Stimulated activated naive CD4-positive, alpha-beta T cell treated with Interleukin-2 at 50 U/mL for 16 hours (primary cell): ENCODE measurements around the gene FCER2.
"Not testable (repeated sequence)": the region's sequence is repeated elsewhere in the genome, so short reads cannot be mapped to it uniquely, and the experiment has no call there.

Source experiments
- DNase-seq: peaks from one replicate; lab custom pipeline; 2025; lab: John Stamatoyannopoulos, UW

Gene FCER2, protein sequence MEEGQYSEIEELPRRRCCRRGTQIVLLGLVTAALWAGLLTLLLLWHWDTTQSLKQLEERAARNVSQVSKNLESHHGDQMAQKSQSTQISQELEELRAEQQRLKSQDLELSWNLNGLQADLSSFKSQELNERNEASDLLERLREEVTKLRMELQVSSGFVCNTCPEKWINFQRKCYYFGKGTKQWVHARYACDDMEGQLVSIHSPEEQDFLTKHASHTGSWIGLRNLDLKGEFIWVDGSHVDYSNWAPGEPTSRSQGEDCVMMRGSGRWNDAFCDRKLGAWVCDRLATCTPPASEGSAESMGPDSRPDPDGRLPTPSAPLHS

DNA sequence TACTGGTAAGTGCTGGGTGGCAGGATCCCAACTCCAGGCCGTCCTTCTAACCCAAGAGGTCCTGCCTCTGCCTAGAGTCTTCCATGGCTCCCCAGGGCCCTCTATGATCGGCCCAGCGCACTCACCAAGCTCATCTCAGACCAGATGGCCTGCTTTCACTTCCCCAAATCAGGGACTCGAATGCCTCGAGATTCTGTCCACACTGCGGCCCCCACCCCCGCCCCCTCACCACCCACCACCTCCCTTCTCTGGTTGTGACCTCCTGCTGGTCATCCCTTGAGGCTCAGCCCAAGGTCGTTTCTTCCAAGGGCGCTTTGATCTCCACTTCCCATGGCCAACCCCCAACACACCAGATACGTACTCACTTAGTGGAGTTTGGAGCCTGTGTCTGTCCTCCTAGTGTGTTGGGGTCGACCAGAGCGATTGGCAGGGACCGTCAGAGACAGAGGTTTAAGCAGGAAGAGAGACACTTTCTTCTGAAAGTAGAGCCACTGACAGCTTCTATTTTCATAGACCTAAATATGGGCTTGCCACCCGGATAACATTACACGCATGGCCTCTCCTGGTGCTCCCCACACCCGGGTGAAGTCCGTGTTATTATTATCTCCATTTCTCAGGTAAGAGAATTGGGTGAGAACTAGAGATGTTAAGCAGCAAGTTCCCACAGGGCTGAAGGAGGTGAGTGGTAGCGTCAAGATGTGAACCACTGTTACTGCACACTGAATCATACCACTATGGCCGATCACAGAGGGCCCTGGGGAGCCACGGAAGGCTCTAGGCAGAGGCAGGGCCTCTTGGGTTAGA lies at the start of gene FCER2:
TSS of gene FCER2 (minus strand) at position 478 of the 804 bp plus-strand sequence. CDS start 2,371 bp downstream, outside the sequence.
- no peak for DNase-seq

DNA sequence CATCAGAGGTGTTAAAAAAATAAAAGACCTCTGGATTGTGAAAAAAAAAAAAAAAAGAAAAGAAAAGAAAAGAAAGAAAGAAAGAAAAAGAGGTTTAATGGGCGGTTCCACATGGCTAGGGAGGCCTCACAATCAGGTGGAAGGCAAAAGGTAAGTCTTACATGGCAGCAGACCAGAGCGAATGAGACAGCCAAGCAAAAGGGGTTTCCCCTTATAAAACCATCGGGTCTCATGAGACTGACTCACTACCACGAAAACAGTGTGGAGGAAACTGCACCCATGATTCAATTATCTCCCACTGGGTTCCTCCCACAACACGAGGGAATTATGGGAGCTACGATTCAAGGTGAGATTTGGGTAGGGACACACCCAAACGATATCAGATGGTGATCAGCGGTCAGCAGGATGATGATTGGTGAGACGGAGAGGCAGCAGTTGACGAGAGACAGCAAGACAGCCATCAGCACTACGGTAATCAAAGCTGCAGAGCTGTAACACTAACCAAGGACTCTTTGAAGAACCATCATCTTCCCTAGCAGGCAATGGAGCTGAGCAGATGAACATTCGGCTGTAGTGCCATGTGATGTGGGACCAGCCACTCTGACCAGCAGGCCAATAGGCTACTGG lies 49.3 kb upstream of the FCER2 start:
- DNase-seq, result peak; percentile 50

DNA sequence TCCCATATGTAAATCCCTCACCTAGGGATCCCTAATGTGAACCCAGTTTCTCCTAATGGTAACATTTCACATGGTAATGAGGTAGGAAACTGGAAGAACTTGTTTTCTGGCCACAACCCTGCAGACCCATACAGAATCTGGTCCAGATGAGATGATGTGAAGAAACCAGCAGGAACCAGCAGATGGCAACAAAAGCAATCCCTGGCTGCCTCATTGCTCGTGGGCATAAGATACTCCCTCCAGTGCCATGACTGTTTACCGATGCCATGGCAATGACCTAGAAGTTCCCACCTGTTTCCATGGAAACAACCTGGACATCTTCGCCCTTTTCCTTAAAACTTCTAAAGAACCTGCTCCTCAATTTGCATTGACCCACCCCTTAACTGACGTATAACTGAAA lies 46.8 kb upstream of the FCER2 start:
- DNase-seq, result no peak

DNA sequence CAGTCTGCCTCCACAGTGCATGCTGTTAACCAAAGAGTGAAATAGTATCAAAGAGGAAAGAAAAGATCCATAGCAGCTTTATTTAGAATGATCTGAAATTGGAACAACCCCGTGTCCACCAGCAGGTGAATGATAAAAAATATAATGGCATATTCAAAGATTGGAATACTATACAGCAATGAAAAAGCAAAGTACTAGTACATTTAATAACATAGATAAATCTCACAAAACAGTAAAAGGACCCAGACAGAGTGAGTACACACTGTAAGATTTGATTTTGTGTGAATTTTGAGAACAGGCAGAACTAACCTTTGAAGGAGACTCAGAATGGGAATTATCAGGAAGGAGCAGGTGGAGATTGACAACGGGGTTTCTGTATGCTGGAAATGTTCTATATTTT lies 46.2 kb upstream of the FCER2 start:
- no peak for DNase-seq

DNA sequence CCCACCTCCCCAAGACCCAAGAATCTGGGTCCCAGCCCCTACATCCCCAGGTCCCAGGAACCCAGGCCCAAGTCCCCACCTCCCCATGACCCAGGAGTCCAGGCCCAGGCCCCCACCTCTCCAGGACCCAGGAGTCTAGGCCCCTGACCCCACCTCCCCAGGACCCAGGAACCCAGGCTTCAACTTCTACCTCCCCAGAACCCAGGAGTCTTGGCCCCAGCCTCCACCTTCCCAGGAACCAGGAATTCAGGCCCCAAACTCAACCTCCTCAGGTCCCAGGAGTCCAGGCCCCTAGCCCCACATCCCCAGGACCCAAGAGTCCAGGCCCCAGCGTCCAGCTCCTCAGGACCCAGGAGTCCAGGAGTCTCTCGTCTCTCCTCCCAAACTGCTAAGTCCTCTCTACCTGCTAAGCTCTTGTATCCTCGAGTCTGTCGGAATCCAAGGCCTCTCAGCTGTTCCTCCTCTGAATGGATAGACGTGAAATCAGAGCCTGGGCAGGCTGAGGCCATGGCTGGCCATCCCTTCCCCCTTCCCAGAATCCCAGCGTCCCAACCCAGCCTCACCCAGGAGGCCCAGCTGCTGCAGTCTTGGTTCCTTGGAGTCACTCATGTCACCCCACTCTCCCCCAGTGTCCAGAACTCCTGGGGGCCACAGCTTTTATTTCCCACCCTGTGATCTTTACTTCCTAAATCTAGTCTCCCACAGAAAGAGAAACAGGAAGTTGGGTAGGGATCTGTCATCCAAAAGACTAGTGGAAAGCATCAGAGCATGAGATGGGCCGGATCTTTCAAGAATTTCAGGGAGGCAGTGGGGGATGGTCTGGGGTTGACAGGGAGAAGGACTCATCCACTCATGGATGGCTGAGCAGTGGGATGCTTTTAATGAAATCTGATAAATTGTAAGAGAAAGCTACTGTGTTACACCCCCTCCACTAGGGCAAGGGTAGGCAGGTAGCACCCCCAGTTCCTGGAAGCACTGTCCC lies 45.3 kb upstream of the FCER2 start, which contains the start of gene CD209:
TSS of gene CD209 (minus strand) at position 632 of the 982 bp plus-strand sequence. CDS start at position 609, 23 bp downstream.
- DNase-seq, result no peak

DNA sequence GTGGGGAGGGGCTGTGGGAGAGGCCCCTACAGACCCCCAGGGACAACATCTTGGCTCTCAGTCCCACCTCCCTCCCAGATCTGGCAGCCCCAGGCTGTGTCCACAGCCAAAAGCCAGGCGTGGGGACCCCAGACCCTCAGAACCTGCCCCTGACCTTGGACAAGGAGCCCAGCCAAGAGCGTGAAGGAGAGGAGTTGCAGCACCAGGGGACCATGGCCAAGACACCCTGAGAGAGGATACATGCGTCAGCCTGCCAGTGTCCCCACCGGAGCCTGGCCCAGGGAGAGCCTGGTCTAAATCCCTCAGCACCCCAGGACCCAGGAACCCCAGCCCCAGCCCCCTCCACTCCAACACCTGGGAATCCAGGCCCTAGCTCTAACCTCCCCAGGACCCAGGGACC lies 44.4 kb upstream of the FCER2 start:
- DNase-seq, result not testable (repeated sequence)

DNA sequence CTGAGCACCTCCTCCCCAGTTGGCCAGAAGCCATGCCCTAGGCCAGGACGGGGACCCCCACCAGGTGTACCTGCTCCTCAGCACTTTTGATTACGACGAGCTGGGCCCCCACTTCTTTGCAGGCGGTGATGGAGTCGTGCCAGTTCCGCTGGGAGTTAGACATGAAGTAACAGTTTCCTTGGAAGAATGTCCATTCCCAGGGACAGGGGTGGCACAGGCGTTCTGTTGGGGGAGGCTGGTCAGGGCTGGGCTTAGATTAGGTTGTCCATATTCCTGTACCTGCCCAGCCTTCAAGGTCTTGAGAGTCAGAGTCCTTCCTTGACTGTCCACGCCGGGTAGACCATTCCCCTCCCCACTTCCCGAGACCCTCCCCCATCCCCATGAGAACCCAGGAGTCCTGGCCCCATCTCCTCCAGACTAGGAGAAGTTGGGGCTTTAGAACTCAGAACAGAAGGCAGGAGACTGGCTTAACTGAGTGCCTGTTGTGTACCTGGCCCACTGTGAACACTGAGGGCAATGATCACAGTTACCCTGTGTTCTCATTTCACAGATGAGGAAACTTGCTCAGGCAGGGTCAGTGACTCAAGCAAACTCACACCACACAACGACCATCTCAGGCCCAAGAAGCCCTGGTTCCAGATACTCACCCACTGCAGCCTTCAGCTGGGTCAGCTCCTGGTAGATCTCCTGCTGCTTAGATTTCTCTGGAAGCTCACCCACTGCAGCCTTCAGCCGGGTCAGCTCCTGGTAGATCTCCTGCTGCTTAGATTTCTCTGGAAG lies 43.1 kb upstream of the FCER2 start:
- no peak for DNase-seq

DNA sequence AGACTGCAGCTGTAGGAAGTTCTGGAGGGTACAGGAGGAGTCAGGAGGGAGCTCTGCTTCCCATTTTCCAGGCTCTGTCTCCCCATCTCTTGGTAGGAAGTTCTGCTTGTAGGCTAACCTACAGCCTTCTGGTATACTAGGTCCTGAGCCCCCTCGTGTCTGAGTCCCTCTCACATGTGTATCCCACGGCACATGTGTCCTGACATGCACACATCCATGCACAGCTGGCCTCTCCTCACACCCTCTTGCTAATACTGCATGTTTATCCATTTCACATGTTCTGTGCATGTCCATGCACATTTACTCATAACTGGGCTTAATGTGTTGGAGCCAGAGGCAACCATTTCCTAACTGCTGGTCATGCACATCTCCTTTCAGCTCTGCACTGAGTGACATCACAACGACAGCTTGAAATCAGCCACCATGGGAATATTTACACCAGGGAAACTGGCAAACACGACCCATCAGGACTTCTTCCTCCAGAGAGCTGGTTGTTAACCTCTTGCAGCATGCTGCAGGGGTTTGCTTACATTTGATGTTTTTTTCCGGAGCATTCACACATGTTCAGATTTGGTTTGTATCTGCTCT lies 42.4 kb upstream of the FCER2 start:
- no peak for DNase-seq

DNA sequence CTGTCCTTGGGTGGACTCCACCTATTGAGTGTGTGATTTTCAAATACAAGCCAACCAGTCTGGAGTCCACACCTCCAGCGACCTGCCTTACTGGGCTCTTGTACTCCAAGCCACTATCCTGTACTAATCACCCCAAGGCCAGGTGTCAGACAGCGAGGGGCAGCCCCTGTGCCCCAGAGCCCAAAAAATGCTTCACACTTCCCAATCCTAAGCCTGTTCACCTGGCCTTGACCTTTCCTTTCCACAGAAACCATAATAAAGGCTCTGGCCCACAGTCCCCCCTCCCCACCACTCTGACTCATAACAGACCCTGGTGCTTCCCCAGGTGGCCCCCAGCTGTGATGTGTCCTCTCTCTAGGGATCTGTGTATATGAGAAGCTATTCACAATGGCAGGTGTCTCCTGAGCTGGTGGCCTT lies 41.5 kb upstream of the FCER2 start:
- DNase-seq, result no peak

DNA sequence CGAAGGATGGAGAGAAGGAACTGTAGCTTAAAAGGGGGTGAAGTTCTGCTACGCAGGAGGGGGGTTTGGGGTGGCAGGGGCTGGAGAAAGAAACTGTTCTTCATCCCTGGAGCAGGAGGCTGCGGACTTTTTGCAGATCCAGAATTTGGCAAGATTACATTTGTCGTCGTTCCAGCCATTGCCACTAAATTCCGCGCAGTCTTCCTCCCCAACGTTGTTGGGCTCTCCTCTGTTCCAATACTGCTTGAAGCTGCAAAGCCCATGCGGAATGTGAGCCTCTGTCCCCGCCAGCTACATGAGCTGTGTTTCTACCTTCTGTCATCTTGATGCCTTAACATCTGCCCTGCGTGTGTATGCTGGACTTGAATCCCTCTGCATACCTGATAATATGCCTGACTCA lies 41.1 kb upstream of the FCER2 start:
- no peak for DNase-seq

DNA sequence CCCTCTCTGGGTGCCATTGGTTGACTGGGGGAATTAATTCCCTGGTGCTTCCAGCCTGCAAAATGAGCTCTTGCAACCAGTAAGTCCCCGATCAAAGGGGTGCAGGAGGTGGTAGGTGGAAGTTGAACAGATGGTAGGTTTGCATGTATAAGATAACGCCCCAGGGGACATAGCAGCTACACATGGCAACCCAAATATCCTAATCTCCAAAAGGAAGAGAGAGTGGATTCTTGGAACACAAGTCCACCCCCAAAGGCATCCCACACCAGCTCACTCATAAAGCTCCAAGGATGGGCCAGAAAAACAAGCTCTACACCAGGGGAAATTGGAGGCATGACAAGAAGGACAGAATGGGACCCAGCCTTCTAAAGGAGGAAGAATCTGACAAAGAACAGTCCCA lies 40.6 kb upstream of the FCER2 start:
- no peak for DNase-seq

DNA sequence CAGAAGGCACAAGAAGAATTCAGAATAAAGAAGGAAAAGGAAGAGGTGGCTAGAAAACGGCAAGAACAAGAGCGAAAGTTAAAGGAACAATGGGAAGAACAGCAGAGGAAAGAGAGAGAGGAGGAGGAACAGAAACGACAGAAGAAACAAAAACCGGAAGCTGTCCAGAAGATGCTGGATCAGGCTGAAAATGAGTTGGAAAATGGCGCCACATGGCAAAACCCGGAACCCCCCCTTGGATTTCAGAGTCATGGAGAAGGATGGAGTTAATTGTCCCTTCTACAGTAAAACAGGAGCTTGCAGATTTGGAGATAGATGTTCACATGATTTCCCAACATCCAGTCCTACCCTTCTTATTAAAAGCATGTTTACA lies 38.7 kb upstream of the FCER2 start:
- DNase-seq, result no peak

DNA sequence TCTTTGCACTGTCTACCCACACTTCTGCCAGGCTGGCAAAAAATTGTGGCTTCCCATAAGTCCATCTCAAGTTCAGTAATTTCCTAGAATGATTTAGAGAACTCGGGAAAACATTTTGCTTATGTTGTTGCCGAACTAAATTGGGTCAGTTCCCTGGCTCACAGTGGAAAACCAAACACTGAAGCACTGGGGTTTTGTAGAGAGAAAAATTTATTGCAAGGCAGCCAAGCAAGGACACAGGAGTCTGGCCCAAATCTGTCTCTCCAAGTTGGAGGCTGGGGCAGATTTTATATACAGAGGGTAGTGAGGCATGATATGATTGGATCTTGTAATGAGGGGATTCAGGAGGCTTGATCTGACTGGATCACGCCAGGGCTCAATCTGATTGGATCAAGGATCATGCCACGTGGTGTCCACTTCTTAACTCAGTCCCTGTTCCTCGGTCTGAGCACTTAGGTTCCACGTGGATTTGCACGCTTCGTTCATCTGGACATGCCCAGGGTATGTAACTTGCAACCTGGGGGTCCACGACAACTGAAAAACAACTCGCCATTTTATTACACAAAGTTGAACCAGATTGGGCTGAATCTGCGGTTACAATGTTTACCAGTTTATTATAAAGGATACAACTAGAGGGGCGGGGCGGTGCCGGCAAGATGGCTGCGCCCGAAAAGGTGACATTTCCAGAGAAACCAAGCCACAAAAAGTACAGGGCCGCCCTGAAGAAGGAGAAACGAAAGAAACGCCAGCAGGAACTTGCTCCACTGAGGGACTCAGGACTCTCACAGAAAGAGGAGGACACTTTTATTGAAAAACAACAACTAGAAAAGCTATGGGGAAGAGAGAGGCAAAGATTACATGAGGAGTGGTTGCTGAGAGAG lies 38.1 kb upstream of the FCER2 start:
- no peak for DNase-seq

DNA sequence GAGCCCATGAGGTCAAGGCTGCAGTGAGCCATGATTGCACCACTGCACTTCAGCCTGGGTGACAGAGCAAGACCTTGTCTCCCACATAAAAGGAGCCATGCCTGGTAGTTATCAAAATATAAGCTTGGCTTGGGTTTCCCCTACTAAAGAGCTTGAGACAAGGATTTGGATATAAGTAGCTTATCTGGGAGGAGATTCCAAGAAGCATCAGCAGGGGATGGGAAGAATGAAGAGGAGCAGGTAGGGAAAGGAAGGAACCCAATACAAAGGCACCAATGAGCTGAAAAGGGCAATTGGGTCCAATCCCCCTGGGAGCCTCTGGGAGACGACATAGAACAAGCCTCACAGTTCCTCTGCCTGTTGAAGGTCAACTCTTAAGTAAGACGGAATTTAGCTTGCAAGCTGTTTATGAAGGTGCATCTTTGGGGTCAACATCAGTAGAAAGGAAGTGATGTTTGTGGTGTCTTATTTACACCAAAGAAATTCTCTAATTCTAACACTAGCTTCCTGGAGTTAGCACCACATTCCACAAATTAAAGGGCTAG lies 37.4 kb upstream of the FCER2 start:
- DNase-seq, result no peak

DNA sequence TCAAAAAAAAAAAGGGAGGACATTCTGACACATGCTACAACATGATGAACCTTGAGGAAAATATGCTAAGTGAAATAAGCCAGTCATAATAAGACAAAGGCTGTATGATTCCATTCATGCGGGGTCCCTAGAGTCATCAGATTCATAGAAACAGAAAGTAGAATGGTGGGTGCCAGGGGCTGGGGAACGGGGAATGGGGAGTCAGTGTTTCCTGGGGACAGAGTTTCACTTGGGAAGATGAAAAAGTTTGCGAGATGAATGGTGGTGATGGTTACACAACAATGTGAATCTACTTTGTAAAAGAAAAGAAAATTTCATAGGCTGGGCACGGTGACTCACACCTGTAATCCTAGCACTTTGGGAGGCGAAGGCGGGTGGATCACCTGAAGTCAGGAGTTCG lies 36.1 kb upstream of the FCER2 start:
- DNase-seq, result peak; percentile 41

DNA sequence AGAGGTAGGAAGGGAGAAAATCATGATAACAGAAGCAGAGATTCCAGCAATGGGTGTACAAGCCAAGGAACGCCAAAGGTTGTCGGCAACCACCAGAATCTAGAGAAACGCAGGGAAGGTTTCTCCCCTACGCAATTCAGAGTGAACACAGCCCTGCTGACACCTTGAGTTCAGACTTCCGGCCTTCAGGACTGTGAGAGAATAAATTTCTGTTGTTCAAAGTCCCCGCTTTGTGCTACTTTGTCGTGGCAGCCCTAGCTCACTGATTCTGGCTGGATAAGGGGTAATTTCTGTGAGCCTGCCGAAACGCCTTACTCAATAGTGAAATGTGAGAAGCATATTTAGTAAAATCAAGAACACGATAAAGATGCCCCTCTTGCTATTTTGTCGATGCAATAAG lies 35.3 kb upstream of the FCER2 start:
- no peak for DNase-seq

DNA sequence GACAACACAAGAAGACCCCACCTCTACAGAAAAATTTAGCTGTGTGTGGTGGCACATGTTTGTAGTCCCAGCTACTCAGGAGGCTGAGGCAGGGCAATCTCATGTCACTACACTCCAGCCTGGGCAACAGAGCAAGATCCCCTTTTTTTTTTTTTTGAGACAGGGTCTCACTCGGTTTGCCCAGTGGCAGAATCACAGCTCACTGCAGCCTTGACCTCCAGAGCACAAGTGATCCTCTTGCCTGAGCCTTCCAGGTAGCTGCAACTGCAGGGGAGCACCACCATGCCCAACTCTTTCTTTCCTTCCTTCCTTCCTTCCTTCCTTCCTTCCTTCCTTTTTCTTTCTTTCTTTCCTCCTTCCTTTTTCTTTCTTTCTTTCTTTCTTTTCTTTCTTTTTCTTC lies 34.2 kb upstream of the FCER2 start:
- no peak for DNase-seq

DNA sequence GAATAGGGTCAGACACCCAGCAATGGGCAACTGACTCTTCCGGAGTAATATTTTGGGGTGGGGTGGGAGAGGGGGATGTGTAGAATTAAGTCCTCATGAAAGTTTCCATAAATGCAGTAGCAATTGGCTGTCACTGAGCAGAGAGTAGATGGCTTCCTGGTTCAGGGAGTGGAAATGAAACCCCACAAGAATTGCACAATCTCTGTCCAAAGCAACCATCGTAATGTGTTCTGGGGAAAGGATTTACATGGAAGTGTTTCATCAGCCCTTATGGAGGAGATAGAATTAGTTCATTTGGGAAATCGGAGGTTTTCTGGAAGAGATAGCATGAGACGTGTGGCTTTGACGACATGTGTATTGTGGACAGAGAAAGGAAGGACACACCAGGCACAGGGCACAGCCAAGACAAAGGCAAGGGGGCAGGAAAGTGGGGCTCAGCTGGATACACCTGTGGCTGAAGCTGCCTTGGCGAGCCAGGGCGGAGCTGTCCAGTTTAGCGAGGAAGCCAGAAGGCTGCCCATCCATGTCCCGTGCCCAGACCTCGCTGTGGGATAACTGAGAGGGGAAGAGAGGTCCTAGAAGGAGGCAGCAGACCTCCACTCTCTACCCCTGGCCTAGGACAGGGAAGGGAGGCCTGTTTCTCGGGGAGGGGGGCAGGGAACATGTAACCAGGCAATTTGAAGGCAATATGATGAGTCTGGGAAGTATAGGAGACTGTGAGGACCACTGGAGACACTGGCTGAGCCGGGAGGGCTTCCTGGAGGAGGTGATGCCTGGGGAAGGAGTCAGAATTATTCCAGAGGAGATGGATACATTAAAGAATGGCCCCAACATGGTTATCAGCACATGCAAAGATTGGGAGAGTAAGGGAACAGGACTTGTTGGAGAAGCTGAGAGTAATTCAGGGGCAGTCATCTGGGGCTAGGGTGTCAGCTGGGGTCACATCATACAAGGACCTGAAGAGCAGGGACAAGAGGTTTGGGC lies 32.6 kb upstream of the FCER2 start:
- no peak for DNase-seq
